NB4 (cell line): ENCODE data around the gene NOC4L.

Experiments used
- POLR2A ChIP-seq: IDR thresholded peaks from 2 replicates; pipeline ENCODE4 v1.6.1; 2011; ENCODE audit warnings: mild to moderate bottlenecking; ENCODE audit not compliant: insufficient read length; ENCODE audit errors: extremely low read depth
- TF ChIP-seq, protein P1 (sequence below): IDR thresholded peaks from one replicate; pipeline ENCODE4 v1.5.1; 2012; ENCODE audit warnings: low read depth, low read length

DNA sequence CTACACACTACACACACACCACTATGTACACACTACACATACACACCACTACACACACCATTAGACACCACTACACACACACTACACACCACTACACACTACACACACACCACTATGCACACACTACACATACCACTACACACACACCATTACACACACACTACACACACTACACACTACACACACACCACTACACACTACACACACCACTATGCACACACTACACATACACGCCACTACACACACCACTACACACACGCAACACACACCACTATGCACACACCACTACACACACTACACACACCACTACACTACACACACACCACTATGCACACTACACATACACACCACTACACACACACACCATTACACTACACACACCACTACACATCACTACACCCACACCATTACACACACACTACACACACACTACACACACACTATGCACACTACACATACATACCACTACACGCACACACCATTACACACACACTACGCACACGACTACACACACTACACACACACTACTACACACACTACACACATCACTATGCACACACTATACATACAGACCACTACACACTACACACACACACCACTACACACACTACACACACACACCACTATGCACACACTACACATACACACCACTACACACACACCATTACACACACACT lies 13.6 kb downstream of the NOC4L start:
- TF ChIP-seq, protein P1, sequence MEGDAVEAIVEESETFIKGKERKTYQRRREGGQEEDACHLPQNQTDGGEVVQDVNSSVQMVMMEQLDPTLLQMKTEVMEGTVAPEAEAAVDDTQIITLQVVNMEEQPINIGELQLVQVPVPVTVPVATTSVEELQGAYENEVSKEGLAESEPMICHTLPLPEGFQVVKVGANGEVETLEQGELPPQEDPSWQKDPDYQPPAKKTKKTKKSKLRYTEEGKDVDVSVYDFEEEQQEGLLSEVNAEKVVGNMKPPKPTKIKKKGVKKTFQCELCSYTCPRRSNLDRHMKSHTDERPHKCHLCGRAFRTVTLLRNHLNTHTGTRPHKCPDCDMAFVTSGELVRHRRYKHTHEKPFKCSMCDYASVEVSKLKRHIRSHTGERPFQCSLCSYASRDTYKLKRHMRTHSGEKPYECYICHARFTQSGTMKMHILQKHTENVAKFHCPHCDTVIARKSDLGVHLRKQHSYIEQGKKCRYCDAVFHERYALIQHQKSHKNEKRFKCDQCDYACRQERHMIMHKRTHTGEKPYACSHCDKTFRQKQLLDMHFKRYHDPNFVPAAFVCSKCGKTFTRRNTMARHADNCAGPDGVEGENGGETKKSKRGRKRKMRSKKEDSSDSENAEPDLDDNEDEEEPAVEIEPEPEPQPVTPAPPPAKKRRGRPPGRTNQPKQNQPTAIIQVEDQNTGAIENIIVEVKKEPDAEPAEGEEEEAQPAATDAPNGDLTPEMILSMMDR = no peak
- no peak for TF ChIP-seq POLR2A
